ENCODE data around the gene TCF12. TPM values are rescaled to one million over a fixed set of nuclear protein-coding genes. Genes with fewer than 3 reads are reported as not detected.

TCF12 gene
- total RNA-seq, 1 donor from 2014 or later = 33.2 TPM

DNA sequence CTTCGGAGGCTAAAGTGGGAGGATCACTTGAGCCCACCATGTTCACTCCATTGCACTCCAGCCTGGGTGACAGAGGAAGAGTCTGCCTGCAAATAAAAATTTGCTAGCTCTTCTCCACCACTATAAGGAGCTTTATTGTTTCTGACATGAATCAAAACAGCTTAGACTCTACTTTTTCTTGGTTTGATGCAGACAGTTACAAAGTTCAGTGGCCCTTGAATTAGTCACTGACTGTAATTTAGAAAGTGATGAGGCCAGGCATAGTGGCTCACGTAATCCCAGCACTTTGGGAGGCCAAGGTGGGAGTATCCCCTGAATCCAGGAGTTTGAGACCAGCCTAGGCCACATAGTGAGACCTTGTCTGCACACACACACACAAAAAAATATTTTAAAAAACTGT is 285.5 kb downstream of the TCF12 start:
- Histone ChIP-seq H3K36me3 (ENCODE audit: control insufficient read depth, insufficient read depth, low read length) (no peaks in the 10 kb centered on the region), H3K27me3 (ENCODE audit: control insufficient read depth, insufficient read depth, low read length) (no peaks in the 10 kb centered on the region), H3K4me3 (ENCODE audit: low read depth, low read length) (no peak overlapping the region)
- FAIRE-seq (no peak), DNase-seq (ENCODE audit: low read depth) (no peak)
- TF ChIP-seq, protein P1, sequence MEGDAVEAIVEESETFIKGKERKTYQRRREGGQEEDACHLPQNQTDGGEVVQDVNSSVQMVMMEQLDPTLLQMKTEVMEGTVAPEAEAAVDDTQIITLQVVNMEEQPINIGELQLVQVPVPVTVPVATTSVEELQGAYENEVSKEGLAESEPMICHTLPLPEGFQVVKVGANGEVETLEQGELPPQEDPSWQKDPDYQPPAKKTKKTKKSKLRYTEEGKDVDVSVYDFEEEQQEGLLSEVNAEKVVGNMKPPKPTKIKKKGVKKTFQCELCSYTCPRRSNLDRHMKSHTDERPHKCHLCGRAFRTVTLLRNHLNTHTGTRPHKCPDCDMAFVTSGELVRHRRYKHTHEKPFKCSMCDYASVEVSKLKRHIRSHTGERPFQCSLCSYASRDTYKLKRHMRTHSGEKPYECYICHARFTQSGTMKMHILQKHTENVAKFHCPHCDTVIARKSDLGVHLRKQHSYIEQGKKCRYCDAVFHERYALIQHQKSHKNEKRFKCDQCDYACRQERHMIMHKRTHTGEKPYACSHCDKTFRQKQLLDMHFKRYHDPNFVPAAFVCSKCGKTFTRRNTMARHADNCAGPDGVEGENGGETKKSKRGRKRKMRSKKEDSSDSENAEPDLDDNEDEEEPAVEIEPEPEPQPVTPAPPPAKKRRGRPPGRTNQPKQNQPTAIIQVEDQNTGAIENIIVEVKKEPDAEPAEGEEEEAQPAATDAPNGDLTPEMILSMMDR (IDR thresholded peaks at IDR 0.05; ENCODE audit: insufficient read depth, low read length, severe bottlenecking) = no peak

DNA sequence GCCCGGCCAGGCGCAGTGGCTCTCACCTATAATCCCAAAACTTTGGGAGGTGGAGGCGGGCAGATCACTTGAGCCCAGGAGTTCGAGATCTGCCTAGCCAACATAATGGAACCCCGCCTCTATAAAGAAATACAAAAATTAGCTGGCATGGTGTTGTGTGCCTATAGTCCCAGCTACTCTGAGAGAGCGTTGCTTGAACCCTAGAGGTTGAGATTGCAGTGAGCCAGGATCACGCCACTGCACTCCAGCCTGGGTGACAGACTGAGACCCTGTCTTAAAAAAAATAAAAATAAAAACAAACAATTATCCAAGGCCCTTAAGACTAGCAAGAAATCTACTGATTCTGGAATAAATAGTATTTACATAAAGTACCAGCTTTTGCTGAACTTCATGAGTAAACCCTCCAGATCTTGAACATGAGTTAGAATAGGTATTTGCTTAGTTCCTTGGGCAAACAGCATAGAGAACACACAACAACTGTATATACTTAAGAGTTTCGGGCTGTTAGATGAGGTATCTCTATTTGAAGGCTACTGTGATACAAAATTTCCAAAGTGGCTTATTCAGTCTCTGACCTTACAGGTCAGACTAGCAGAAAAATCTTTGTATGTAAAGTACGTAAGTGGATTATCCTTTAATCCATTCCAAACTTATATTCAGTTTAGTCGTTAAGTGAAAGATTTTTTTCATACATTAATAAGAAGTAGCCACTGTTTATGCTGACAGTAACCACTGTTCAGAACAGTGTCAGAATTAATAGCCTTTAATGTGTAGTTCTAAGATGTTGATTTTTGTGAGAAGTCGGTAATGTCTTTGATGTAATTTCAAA is 286.8 kb downstream of the TCF12 start:
- Histone ChIP-seq H3K27me3 (ENCODE audit: control insufficient read depth, insufficient read depth, low read length) (no peaks in the 10 kb centered on the region), H3K4me3 (ENCODE audit: low read depth, low read length) (no peak overlapping the region), H3K36me3 (ENCODE audit: control insufficient read depth, insufficient read depth, low read length) (no peaks in the 10 kb centered on the region)
- TF ChIP-seq, protein P1 (IDR thresholded peaks at IDR 0.05; ENCODE audit: insufficient read depth, low read length, severe bottlenecking) = no peak
- FAIRE-seq (no peak), DNase-seq (ENCODE audit: low read depth) (no peak)

DNA sequence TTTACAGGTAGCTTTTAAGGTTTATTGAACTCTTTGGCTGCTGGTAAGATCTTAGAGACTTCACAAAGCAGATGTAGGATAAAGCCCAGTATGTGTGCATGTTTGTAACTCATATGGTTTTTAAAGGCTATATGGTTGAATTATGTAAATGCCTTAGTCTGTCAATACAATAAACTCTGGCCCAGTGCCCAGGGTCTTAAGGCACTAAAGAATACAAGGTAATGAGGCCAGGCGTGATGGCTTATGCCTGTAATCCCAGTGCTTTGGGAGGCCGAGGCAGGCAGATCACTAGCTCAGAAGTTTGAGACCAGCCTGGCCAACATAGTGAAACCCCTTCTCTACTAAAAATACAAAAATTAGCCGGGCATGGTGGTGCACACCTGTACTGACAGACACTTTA is 287.6 kb downstream of the TCF12 start:
- no peaks in the 10 kb centered on the region for H3K36me3 ChIP-seq (ENCODE audit: control insufficient read depth, insufficient read depth, low read length)
- FAIRE-seq (no peak), DNase-seq (ENCODE audit: low read depth) (no peak)
- TF ChIP-seq, protein P1 (IDR thresholded peaks at IDR 0.05; ENCODE audit: insufficient read depth, low read length, severe bottlenecking) = no peak
- H3K4me3 ChIP-seq (ENCODE audit: low read depth, low read length) = no peak overlapping the region
- no peaks in the 10 kb centered on the region for H3K27me3 ChIP-seq (ENCODE audit: control insufficient read depth, insufficient read depth, low read length)

DNA sequence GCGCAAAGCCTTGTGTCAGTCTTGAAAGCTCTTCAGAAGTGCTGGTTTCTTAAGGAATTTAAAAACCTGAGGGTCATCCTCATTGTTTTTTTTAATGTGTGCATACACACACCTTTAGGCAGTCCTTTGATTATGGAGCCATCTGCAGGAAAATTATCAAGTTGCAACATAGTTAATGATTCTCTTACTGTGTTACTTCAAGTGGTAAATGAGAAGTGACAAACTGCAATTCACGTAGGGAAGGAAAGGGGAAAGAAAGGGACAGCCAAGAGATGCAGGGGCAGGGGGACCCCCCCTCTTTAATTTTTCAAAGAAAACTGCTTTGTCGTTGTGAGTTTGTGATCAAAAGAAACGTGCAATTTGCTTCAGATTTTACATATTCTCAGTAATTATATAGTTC is 295.4 kb downstream of the TCF12 start:
- TF ChIP-seq, protein P1 (IDR thresholded peaks at IDR 0.05; ENCODE audit: insufficient read depth, low read length, severe bottlenecking) = peak; percentile 34
- no peak overlapping the region for H3K4me3 ChIP-seq (ENCODE audit: low read depth, low read length)
- H3K36me3 ChIP-seq (ENCODE audit: control insufficient read depth, insufficient read depth, low read length) = no peaks in the 10 kb centered on the region
- peak; percentile 61 for DNase-seq (ENCODE audit: low read depth)
- no peak for FAIRE-seq
- no peaks in the 10 kb centered on the region for H3K27me3 ChIP-seq (ENCODE audit: control insufficient read depth, insufficient read depth, low read length)

DNA sequence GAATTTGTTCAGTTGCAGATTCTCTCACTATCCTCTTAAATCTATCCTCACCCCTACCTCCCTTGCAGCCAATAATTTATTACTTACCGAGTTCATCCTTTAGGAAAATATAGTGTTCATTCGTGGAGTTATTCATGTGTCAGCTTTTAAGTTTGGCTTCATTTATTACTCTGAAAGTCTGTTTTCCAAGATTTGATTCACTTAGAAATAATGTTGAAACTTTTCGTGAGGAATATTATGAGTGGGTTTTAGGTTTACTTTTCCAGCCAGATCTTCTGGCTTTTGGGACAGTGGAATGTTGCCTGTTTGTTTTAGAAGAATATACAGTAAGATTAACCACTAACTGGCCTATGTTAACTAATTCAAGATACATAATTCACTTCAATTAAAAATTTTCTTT is 296.9 kb downstream of the TCF12 start:
- Histone ChIP-seq H3K36me3 (ENCODE audit: control insufficient read depth, insufficient read depth, low read length) (no peaks in the 10 kb centered on the region), H3K4me3 (ENCODE audit: low read depth, low read length) (no peak overlapping the region), H3K27me3 (ENCODE audit: control insufficient read depth, insufficient read depth, low read length) (no peaks in the 10 kb centered on the region)
- TF ChIP-seq, protein P1 (IDR thresholded peaks at IDR 0.05; ENCODE audit: insufficient read depth, low read length, severe bottlenecking) = no peak
- FAIRE-seq (no peak), DNase-seq (ENCODE audit: low read depth) (no peak)

DNA sequence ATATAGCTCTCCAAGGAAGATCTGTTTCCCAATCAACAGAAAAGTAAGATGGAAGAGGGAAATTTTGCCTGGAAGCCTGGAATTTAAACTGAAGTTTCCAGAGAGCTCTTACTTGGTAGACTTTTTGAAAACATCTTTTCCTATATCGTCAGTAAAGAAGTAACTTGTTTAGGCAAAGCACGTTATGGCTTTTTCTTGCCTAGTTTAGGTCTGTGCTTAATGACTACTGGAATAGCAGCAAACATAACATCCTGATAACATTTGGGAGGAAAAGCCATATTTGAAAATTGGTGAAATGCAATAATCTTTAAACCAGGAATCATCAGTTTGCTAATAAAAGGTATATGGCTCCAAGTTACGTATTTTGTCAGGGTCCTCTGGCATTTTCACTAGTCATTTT is 297.4 kb downstream of the TCF12 start:
- FAIRE-seq = no peak
- H3K4me3 ChIP-seq (ENCODE audit: low read depth, low read length) = no peak overlapping the region
- H3K27me3 ChIP-seq (ENCODE audit: control insufficient read depth, insufficient read depth, low read length) = no peaks in the 10 kb centered on the region
- no peak for DNase-seq (ENCODE audit: low read depth)
- no peaks in the 10 kb centered on the region for H3K36me3 ChIP-seq (ENCODE audit: control insufficient read depth, insufficient read depth, low read length)
- TF ChIP-seq, protein P1 (IDR thresholded peaks at IDR 0.05; ENCODE audit: insufficient read depth, low read length, severe bottlenecking) = no peak

Data from bronchial epithelial cell (primary cell).